ENCODE results near the gene DNAJC22.
A peak's percentile ranks its signal among the peaks of the same experiment; 100 is the strongest.

- TF ChIP-seq CTCF (IDR thresholded peaks at IDR 0.05; ENCODE audit: insufficient read depth, low read length, poor library complexity, severe bottlenecking) (peak; percentile 37), EZH2phosphoT487 (conservative IDR thresholded peaks at IDR 0.05; ENCODE audit: low read length) (no peak)
Measured at GRCh38 chr12:49331380-49332222, 15.1 kb upstream of the DNAJC22 start.
